HFFc6 (cell line): ENCODE results near the gene TACC2. TPM values are rescaled to one million over a fixed set of nuclear protein-coding genes. Genes with fewer than 3 reads are reported as not detected.

Source experiments
- DNase-seq: peaks from one replicate; pipeline ENCODE4 v3.0.0-alpha.2; 2018
- H3K27ac Mint-ChIP-seq: 2 replicates; pipeline ENCODE4 v1.8.0; 2020; ENCODE audit warnings: mild to moderate bottlenecking, mixed read lengths
- H3K27me3 Mint-ChIP-seq: 2 replicates; pipeline ENCODE4 v1.8.0; 2021; ENCODE audit warnings: mild to moderate bottlenecking, moderate library complexity, mixed read lengths; ENCODE audit not compliant: insufficient read depth
- H3K36me3 Mint-ChIP-seq: 2 replicates; pipeline ENCODE4 v1.8.0; 2021; ENCODE audit warnings: low read depth, mixed read lengths
- H3K4me1 Mint-ChIP-seq: 2 replicates; pipeline ENCODE4 v1.8.0; 2020; ENCODE audit warnings: low read depth, mixed read lengths
- H3K4me3 Mint-ChIP-seq: 2 replicates; pipeline ENCODE4 v1.8.0; 2020; ENCODE audit warnings: mild to moderate bottlenecking, moderate library complexity, mixed read lengths
- H3K9me3 Mint-ChIP-seq: 2 replicates; pipeline ENCODE4 v1.8.0; 2020; ENCODE audit warnings: mild to moderate bottlenecking, mixed read lengths
- total RNA-seq, 6 experiments: library from RNA; stranded (reverse); fragmentation: NEBNext Ultra II Directional; extraction: Animal tissue kit (Norgen Biotek cat#: 25700); gene quantifications; 2 replicates in 1 of 6; 3 replicates in 5 of 6; pipeline ENCODE4 v1.2.3, GENCODE V29; 2021
- TF ChIP-seq, protein P1 (sequence below): fragments of 200-600 bp; sonication (generic); IDR thresholded peaks from 2 replicates; pipeline ENCODE4 v1.5.0; 2021; ENCODE audit warnings: antibody characterized with exemption, mild to moderate bottlenecking

Gene TACC2
- total RNA-seq, 6 experiments from 2014 or later = 15.9 to 19.5 (median 17.5) TPM

DNA sequence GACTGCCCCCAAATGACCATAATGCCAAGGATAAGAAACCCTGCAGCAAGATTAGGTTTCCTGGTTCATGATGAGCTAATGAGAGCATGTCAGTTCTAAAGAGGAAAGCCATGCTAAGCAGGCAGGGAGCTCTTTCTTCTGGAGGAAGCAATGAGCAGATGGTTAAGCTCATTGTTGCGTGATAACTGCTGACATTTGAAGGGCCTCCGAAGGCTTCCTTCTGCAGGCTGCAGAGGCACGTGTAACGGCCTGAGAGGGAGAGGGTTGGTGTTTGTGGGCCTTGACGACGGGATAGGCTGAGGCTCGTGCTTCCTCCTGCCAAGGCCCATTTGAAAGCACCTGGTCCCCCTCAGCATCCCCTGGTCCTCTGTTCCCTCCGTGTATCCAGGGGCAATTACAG lies 218.6 kb downstream of the TACC2 start:
- no peak for DNase-seq
- H3K36me3 Mint-ChIP-seq = peaks cover 25% of the 10 kb centered on the region
- TF ChIP-seq, protein P1, sequence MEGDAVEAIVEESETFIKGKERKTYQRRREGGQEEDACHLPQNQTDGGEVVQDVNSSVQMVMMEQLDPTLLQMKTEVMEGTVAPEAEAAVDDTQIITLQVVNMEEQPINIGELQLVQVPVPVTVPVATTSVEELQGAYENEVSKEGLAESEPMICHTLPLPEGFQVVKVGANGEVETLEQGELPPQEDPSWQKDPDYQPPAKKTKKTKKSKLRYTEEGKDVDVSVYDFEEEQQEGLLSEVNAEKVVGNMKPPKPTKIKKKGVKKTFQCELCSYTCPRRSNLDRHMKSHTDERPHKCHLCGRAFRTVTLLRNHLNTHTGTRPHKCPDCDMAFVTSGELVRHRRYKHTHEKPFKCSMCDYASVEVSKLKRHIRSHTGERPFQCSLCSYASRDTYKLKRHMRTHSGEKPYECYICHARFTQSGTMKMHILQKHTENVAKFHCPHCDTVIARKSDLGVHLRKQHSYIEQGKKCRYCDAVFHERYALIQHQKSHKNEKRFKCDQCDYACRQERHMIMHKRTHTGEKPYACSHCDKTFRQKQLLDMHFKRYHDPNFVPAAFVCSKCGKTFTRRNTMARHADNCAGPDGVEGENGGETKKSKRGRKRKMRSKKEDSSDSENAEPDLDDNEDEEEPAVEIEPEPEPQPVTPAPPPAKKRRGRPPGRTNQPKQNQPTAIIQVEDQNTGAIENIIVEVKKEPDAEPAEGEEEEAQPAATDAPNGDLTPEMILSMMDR = no peak
- peaks cover 17% of the 10 kb centered on the region for H3K4me1 Mint-ChIP-seq
- H3K27me3 Mint-ChIP-seq = peaks cover 2% of the 10 kb centered on the region; the same call in 1 of the 2 replicates
- no peak overlapping the region for H3K27ac Mint-ChIP-seq
- no peaks in the 10 kb centered on the region for H3K9me3 Mint-ChIP-seq
- no peak overlapping the region for H3K4me3 Mint-ChIP-seq

GRCh38 chr10:122208571-122209430 lies 219.8 kb downstream of the TACC2 start:
- Mint-ChIP-seq H3K4me3 (no peak overlapping the region), H3K27ac (no peak overlapping the region), H3K9me3 (no peaks in the 10 kb centered on the region), H3K4me1 (peaks cover 17% of the 10 kb centered on the region), H3K27me3 (peaks cover 2% of the 10 kb centered on the region; the same call in 1 of the 2 replicates), H3K36me3 (peaks cover 25% of the 10 kb centered on the region)
- TF ChIP-seq, protein P1 = no peak
- DNase-seq = no peak

DNA sequence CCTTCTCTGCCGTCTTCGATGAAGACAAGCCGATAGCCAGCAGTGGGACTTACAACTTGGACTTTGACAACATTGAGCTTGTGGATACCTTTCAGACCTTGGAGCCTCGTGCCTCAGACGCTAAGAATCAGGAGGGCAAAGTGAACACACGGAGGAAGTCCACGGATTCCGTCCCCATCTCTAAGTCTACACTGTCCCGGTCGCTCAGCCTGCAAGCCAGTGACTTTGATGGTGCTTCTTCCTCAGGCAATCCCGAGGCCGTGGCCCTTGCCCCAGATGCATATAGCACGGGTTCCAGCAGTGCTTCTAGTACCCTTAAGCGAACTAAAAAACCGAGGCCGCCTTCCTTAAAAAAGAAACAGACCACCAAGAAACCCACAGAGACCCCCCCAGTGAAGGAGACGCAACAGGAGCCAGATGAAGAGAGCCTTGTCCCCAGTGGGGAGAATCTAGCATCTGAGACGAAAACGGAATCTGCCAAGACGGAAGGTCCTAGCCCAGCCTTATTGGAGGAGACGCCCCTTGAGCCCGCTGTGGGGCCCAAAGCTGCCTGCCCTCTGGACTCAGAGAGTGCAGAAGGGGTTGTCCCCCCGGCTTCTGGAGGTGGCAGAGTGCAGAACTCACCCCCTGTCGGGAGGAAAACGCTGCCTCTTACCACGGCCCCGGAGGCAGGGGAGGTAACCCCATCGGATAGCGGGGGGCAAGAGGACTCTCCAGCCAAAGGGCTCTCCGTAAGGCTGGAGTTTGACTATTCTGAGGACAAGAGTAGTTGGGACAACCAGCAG lies 221.7 kb downstream of the TACC2 start:
- no peak for DNase-seq
- TF ChIP-seq, protein P1 = no peak
- no peak overlapping the region for H3K4me3 Mint-ChIP-seq
- H3K9me3 Mint-ChIP-seq = no peaks in the 10 kb centered on the region
- peaks cover 7% of the 10 kb centered on the region for H3K4me1 Mint-ChIP-seq
- no peak overlapping the region for H3K27ac Mint-ChIP-seq
- H3K27me3 Mint-ChIP-seq = peaks cover 2% of the 10 kb centered on the region; the same call in 1 of the 2 replicates
- peaks cover 25% of the 10 kb centered on the region for H3K36me3 Mint-ChIP-seq

- Mint-ChIP-seq H3K27ac (no peak overlapping the region), H3K9me3 (no peaks in the 10 kb centered on the region), H3K27me3 (no peaks in the 10 kb centered on the region), H3K36me3 (peaks cover 30% of the 10 kb centered on the region), H3K4me1 (no peaks in the 10 kb centered on the region), H3K4me3 (no peak overlapping the region)
- DNase-seq = no peak
- TF ChIP-seq, protein P1 = no peak
Observed at GRCh38 chr10:122213364-122213763, 224.4 kb downstream of the TACC2 start.

DNA sequence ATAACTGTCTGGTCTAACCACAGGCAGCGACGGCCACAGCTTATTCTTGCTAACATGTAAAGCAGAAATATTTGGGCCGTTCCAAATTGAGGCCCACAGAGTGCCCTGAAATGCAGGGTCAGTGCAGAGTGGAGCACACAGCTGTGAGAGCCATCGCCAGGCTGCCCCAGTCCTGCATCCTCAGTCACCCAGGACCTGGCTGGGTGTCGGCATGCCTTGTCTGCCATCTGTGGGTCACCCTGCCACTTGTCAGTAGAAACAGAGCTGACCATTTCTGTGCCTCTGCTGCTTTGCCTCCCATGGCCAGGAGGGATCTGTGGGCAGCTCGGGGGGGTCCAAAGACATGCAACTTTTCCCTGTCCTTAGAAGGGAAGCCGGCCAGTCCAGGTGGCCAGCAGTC lies 224.8 kb downstream of the TACC2 start:
- TF ChIP-seq, protein P1 = no peak
- Mint-ChIP-seq H3K27ac (no peak overlapping the region), H3K4me3 (no peak overlapping the region), H3K27me3 (no peaks in the 10 kb centered on the region), H3K4me1 (no peaks in the 10 kb centered on the region), H3K36me3 (peaks cover 33% of the 10 kb centered on the region), H3K9me3 (no peaks in the 10 kb centered on the region)
- DNase-seq = no peak
